Measurements from ENCODE around the gene UNC13A. TPM values are rescaled to one million over a fixed set of nuclear protein-coding genes. Genes with fewer than 3 reads are reported as not detected.

UNC13A gene
- total and polyA plus RNA-seq, 2 of the 13 experiments (the other 11 are each of a cell fraction or from before 2014, with no cell fraction given), result 0.11 to 0.45 TPM

GRCh38 chr19:17718947-17719711 is 31.0 kb upstream of the UNC13A start, which contains the start of gene MAP1S:
Gene MAP1S (plus strand): TSS chr19:17719480. CDS start chr19:17719503, 23 bp downstream.
- H3K9ac ChIP-seq (ENCODE audit: insufficient read depth, low read depth, low read length), result peak within 1 kb of the TSS; percentile 82
- TF ChIP-seq ZBTB7A (CRISPR knock-in tag; IDR thresholded peaks at IDR 0.05) (peak; percentile 94), SAP130 (CRISPR knock-in tag; IDR thresholded peaks at IDR 0.05; ENCODE audit: low read depth) (peak; percentile 74), ZFP90 (CRISPR knock-in tag; IDR thresholded peaks at IDR 0.05; ENCODE audit: borderline replicate concordance) (peak; percentile 61; the same call in 1 of the 2 replicates), ZNF547 (CRISPR knock-in tag; IDR thresholded peaks at IDR 0.05) (no peak; the same call in 1 of the 2 replicates), KLF13 (CRISPR knock-in tag; IDR thresholded peaks at IDR 0.05) (no peak), ELF4 (CRISPR knock-in tag; IDR thresholded peaks at IDR 0.05; ENCODE audit: borderline replicate concordance) (no peak), RBAK (CRISPR knock-in tag; IDR thresholded peaks at IDR 0.05) (no peak), SP140L (CRISPR knock-in tag; IDR thresholded peaks at IDR 0.05; ENCODE audit: borderline replicate concordance) (no peak), ZNF343 (CRISPR knock-in tag; IDR thresholded peaks at IDR 0.05) (no peak), GABPB1 (CRISPR knock-in tag; IDR thresholded peaks at IDR 0.05) (peak; percentile 91), ZBTB38 (CRISPR knock-in tag; IDR thresholded peaks at IDR 0.05) (no peak), ZNF574 (CRISPR knock-in tag; IDR thresholded peaks at IDR 0.05) (peak; percentile 46; the same call in 1 of the 2 replicates), ZBTB20 (CRISPR knock-in tag; IDR thresholded peaks at IDR 0.05; ENCODE audit: borderline replicate concordance, low read depth) (no peak), ZNF703 (CRISPR knock-in tag; IDR thresholded peaks at IDR 0.05; ENCODE audit: borderline replicate concordance) (no peak), KMT2B (CRISPR knock-in tag; IDR thresholded peaks at IDR 0.05) (0 out of 2 replicates have a peak, but pooled peaks have one; percentile 42), CTCF (CRISPR knock-in tag; IDR thresholded peaks at IDR 0.05) (no peak), CCDC6 (CRISPR knock-in tag; IDR thresholded peaks at IDR 0.05) (no peak), GTF3A (CRISPR knock-in tag; conservative IDR thresholded peaks at IDR 0.05) (no peak), ZNF441 (CRISPR knock-in tag; IDR thresholded peaks at IDR 0.05; ENCODE audit: borderline replicate concordance) (no peak), NR2F6 (IDR thresholded peaks at IDR 0.05) (no peak), NR2F6 (CRISPR knock-in tag; IDR thresholded peaks at IDR 0.05) (0 out of 2 replicates have a peak, but pooled peaks have one; percentile 12)

More at GRCh38 chr19:17718947-17719711, 31.0 kb upstream of the UNC13A start, which contains the start of gene MAP1S:
- ATAC-seq (peak; percentile 83), DNase-seq (ENCODE audit: low spot score) (peak; percentile 45), FAIRE-seq (no peak)
- Histone ChIP-seq H3K27ac (ENCODE audit: extremely low read length, insufficient read depth, low read length) (peak within 1 kb of the TSS; percentile 38), H3K4me3 (replicated peaks in 1 of 3; ENCODE audit: insufficient read depth in 1 of 3, low read depth in 2 of 3, low read length in 3 of 3) (peak within 1 kb of the TSS; percentile 87 to 96 (median 89)), H2AFZ (ENCODE audit: low read length) (peak within 1 kb of the TSS; percentile 20), H3K9me3 (ENCODE audit: low read length) (no peaks in the 10 kb centered on the region), H3K79me2 (ENCODE audit: insufficient read depth, low read length) (peaks cover 19% of the 10 kb centered on the region), H3K4me2 (ENCODE audit: low read depth, low read length) (peak within 1 kb of the TSS; percentile 99), H3K4me1 (ENCODE audit: insufficient read depth, low read length) (peaks cover 40% of the 10 kb centered on the region), H4K20me1 (ENCODE audit: insufficient read depth, low read length) (peaks cover 11% of the 10 kb centered on the region; the same call in 1 of the 2 replicates), H3K36me3 (replicated peaks in 1 of 2; ENCODE audit: control insufficient read depth in 1 of 2, insufficient read depth in 2 of 2, low read length in 2 of 2) (peaks cover 3% of the 10 kb centered on the region in 2 experiments; a peak in 2 of 5 replicates), H3K27me3 (ENCODE audit: control insufficient read depth in 1 of 2, insufficient read depth in 2 of 2, low read length in 2 of 2) (no peaks in the 10 kb centered on the region; a peak in 1 of 5 replicates)
- no TSS peak for BruUV-seq (replicated peaks)
- ChIA-PET CTCF (ENCODE audit: low intra/inter-chr PET ratio, low total read pairs) (no interaction called here), POLR2A (interaction anchor here (1.0 to 2.3 kb wide), 6 partner anchors 19 to 314 kb away, joined by 3 to 7 read pairs (median 4); partner anchors contain the start of genes B3GNT3, BST2 and CCDC124)
- WGBS (ENCODE audit: low lambda C conversion rate), result 2% methylated on average over 15 of the region's 53 CpGs
- in situ Hi-C loops (cut with HindIII; ENCODE audit: extremely low pct_ligation_motif_present, low pct_unique_long_range_greater_than_20kb) (no loop called here), intact Hi-C loops (cut with micrococcal nuclease; ENCODE audit: unreplicated experiment) (no loop called here)

Data from HepG2 (cell line).